ENCODE results near the gene MEMO1. TPM values are rescaled to one million over a fixed set of nuclear protein-coding genes. Genes with fewer than 3 reads are reported as not detected.
"Not testable (repeated sequence)": the region's sequence is repeated elsewhere in the genome, so short reads cannot be mapped to it uniquely, and the experiment has no call there.

MEMO1 gene
- total and polyA plus RNA-seq, 2 experiments from 2014 or later: 43.9 to 58.8 TPM

GRCh38 chr2:31903109-31903780 is 107.6 kb downstream of the MEMO1 start:
- 87% methylated on average over 4 of the region's 4 CpGs for WGBS (ENCODE audit: low lambda C conversion rate, missing lambda C conversion rate)
- no peak overlapping the region for H3K4me2 ChIP-seq
- H2AFZ ChIP-seq: no peak overlapping the region
- no peaks in the 10 kb centered on the region for H3K79me2 ChIP-seq
- TF ChIP-seq EZH2phosphoT487 (IDR thresholded peaks at IDR 0.05; ENCODE audit: low read depth, severe bottlenecking, unreplicated experiment): no peak
- no peak for TF ChIP-seq EZH2 (IDR thresholded peaks at IDR 0.05; ENCODE audit: borderline replicate concordance)
- TF ChIP-seq, protein P1, sequence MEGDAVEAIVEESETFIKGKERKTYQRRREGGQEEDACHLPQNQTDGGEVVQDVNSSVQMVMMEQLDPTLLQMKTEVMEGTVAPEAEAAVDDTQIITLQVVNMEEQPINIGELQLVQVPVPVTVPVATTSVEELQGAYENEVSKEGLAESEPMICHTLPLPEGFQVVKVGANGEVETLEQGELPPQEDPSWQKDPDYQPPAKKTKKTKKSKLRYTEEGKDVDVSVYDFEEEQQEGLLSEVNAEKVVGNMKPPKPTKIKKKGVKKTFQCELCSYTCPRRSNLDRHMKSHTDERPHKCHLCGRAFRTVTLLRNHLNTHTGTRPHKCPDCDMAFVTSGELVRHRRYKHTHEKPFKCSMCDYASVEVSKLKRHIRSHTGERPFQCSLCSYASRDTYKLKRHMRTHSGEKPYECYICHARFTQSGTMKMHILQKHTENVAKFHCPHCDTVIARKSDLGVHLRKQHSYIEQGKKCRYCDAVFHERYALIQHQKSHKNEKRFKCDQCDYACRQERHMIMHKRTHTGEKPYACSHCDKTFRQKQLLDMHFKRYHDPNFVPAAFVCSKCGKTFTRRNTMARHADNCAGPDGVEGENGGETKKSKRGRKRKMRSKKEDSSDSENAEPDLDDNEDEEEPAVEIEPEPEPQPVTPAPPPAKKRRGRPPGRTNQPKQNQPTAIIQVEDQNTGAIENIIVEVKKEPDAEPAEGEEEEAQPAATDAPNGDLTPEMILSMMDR (IDR thresholded peaks at IDR 0.05; ENCODE audit: poor library complexity): no peak
- peaks cover 4% of the 10 kb centered on the region for H3K36me3 ChIP-seq (replicated peaks; ENCODE audit: insufficient read depth, low read depth)
- H3K9me2 ChIP-seq (replicated peaks; ENCODE audit: insufficient read depth): no peaks in the 10 kb centered on the region
- no peak overlapping the region for H3K4me3 ChIP-seq
- H3K4me1 ChIP-seq (ENCODE audit: insufficient read depth): no peaks in the 10 kb centered on the region
- H3K27me3 ChIP-seq: no peaks in the 10 kb centered on the region
- DNase-seq (ENCODE audit: low spot score): no peak
- H3K9me3 ChIP-seq (ENCODE audit: low read depth): peaks cover 5% of the 10 kb centered on the region
- no peaks in the 10 kb centered on the region for H4K20me1 ChIP-seq (ENCODE audit: insufficient read depth, poor library complexity, severe bottlenecking)
- H3K27ac ChIP-seq: no peak overlapping the region

GRCh38 chr2:31901900-31902299 is 108.9 kb downstream of the MEMO1 start:
- H3K27ac ChIP-seq: no peak overlapping the region
- WGBS (ENCODE audit: low lambda C conversion rate, missing lambda C conversion rate): 96% methylated on average over 2 of the region's 2 CpGs

DNA sequence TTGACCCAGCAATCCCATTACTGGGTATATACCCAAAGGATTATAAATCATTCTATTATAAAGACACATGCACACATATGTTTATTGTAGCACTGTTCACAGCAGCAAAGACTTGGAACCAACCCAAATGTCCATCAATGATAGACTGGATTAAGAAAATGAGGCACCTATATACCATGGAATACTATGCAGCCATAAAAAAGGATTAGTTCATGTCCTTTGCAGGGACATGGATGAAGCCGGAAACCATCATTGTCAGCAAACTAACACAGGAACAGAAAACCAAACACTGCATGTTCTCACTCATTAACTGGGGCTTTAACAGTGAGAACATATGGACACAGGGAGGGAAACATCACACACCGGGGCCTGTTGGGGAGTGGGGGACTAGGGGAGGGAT is 110.7 kb downstream of the MEMO1 start:
- not testable (repeated sequence) for H3K4me1 ChIP-seq (ENCODE audit: insufficient read depth); H4K20me1 ChIP-seq (ENCODE audit: insufficient read depth, poor library complexity, severe bottlenecking); H3K36me3 ChIP-seq (replicated peaks; ENCODE audit: insufficient read depth, low read depth); H3K79me2 ChIP-seq; H3K4me3 ChIP-seq; DNase-seq (ENCODE audit: low spot score); H3K4me2 ChIP-seq; H3K27ac ChIP-seq; H3K9me2 ChIP-seq (replicated peaks; ENCODE audit: insufficient read depth); H3K27me3 ChIP-seq; H2AFZ ChIP-seq
- WGBS (ENCODE audit: low lambda C conversion rate, missing lambda C conversion rate): 98% methylated on average over 2 of the region's 2 CpGs
- peaks cover 17% of the 10 kb centered on the region for H3K9me3 ChIP-seq (ENCODE audit: low read depth)

More at GRCh38 chr2:31901900-31902299, 108.9 kb downstream of the MEMO1 start:
- Histone ChIP-seq H3K27me3 (no peaks in the 10 kb centered on the region), H3K4me2 (no peak overlapping the region), H2AFZ (no peak overlapping the region), H3K4me3 (no peak overlapping the region), H3K36me3 (replicated peaks; ENCODE audit: insufficient read depth, low read depth) (peaks cover 7% of the 10 kb centered on the region), H3K79me2 (no peaks in the 10 kb centered on the region), H3K4me1 (ENCODE audit: insufficient read depth) (no peaks in the 10 kb centered on the region), H3K9me3 (ENCODE audit: low read depth) (peaks cover 15% of the 10 kb centered on the region), H3K9me2 (replicated peaks; ENCODE audit: insufficient read depth) (no peaks in the 10 kb centered on the region), H4K20me1 (ENCODE audit: insufficient read depth, poor library complexity, severe bottlenecking) (no peaks in the 10 kb centered on the region)
- DNase-seq (ENCODE audit: low spot score): no peak
- TF ChIP-seq EZH2phosphoT487 (IDR thresholded peaks at IDR 0.05; ENCODE audit: low read depth, severe bottlenecking, unreplicated experiment) (no peak), EZH2 (IDR thresholded peaks at IDR 0.05; ENCODE audit: borderline replicate concordance) (no peak)
- TF ChIP-seq, protein P1 (IDR thresholded peaks at IDR 0.05; ENCODE audit: poor library complexity): no peak

DNA sequence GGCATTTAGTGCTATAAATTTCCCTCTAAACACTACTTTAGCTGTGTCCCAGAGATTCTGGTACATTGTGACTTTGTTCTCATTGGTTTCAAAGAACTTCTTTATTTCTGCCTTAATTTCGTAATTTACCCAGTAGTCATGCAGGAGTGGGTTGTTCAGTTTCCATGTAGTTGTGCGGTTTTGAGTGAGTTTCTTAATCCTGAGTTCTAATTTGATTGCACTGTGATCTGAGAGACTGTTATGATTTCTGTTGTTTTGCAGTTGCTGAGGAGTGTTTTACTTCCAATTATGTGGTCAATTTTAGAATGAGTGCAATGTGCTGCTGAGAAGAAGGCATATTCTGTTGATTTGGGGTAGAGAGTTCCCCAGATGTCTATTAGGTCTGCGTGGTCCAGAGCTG is 112.5 kb downstream of the MEMO1 start:
- not testable (repeated sequence) for H3K27ac ChIP-seq; H3K27me3 ChIP-seq; H3K4me2 ChIP-seq; H3K4me1 ChIP-seq (ENCODE audit: insufficient read depth); H3K9me2 ChIP-seq (replicated peaks; ENCODE audit: insufficient read depth); H3K4me3 ChIP-seq; H3K36me3 ChIP-seq (replicated peaks; ENCODE audit: insufficient read depth, low read depth); H4K20me1 ChIP-seq (ENCODE audit: insufficient read depth, poor library complexity, severe bottlenecking); DNase-seq (ENCODE audit: low spot score); H3K79me2 ChIP-seq; H2AFZ ChIP-seq
- 95% methylated on average over 3 of the region's 3 CpGs for WGBS (ENCODE audit: low lambda C conversion rate, missing lambda C conversion rate)
- H3K9me3 ChIP-seq (ENCODE audit: low read depth): peaks cover 17% of the 10 kb centered on the region

- H2AFZ ChIP-seq; H3K4me1 ChIP-seq (ENCODE audit: insufficient read depth); DNase-seq (ENCODE audit: low spot score); H4K20me1 ChIP-seq (ENCODE audit: insufficient read depth, poor library complexity, severe bottlenecking); H3K79me2 ChIP-seq; H3K27me3 ChIP-seq; H3K36me3 ChIP-seq (replicated peaks; ENCODE audit: insufficient read depth, low read depth); H3K9me2 ChIP-seq (replicated peaks; ENCODE audit: insufficient read depth); H3K27ac ChIP-seq; H3K4me2 ChIP-seq; H3K4me3 ChIP-seq: not testable (repeated sequence)
- 98% methylated on average over 4 of the region's 4 CpGs for WGBS (ENCODE audit: low lambda C conversion rate, missing lambda C conversion rate)
- H3K9me3 ChIP-seq (ENCODE audit: low read depth): peaks cover 17% of the 10 kb centered on the region
Observed at GRCh38 chr2:31897340-31897739, 113.5 kb downstream of the MEMO1 start.

Measured in hepatocyte (in vitro differentiated cells).